Subcutaneous preadipocyte (primary cell): ENCODE measurements around the gene POLQ. TPM values are rescaled to one million over a fixed set of nuclear protein-coding genes. Genes with fewer than 3 reads are reported as not detected.

Experiments
- total RNA-seq: library from RNA; depleted of rRNA; stranded (reverse); fragments of >200 nt; gene quantifications from 2 replicates; pipeline ENCODE4 v1.2.3, GENCODE V29; 2012

Gene POLQ
- total RNA-seq: 4.4 and 12.7 TPM in 2 replicates

GRCh38 chr3:121545574-121546455, at the start of gene POLQ:
Gene POLQ, minus strand, starts transcription at chr3:121545988. Its CDS starts 111 bp downstream, at chr3:121545877.

GRCh38 chr3:121592856-121593702, 47.3 kb upstream of the POLQ start, which contains the start of gene FBXO40:
Gene FBXO40, plus strand, starts transcription at chr3:121593379. Its CDS starts 27,197 bp downstream, at chr3:121620576.

GRCh38 chr3:121567649-121568048, 21.9 kb upstream of the POLQ start, which contains the start of gene ARGFX:
Gene ARGFX, plus strand, starts transcription at chr3:121567949. Its CDS starts 2,765 bp downstream, at chr3:121570714.

Other genes starting within 250 kb of the POLQ start
- gene ARGFX, start 22.0 kb upstream of the POLQ start, total RNA-seq: not detected in 2 replicates
- gene FBXO40, start 47.4 kb upstream of the POLQ start, total RNA-seq: not detected in 2 replicates
- gene HCLS1, start 114.9 kb upstream of the POLQ start, total RNA-seq: 1.8 and 2.9 TPM in 2 replicates
- 29.9 and 38.9 TPM in 2 replicates for gene GOLGB1, start 203.8 kb upstream of the POLQ start, total RNA-seq